ENCODE data around the gene MB.

Gene MB

GRCh38 chr22:35576671-35577070, 40.5 kb downstream of the MB start:
- DNase-seq (ENCODE audit: low read depth) = no peak
- H3K4me3 ChIP-seq (ENCODE audit: low read length) = no peak overlapping the region
- TF ChIP-seq CTCF (conservative IDR thresholded peaks at IDR 0.05; ENCODE audit: low read depth, low read length) = no peak

GRCh38 chr22:35575116-35575748, 41.9 kb downstream of the MB start:
- no peak overlapping the region for H3K4me3 ChIP-seq (ENCODE audit: low read length)
- peak; percentile 9 for TF ChIP-seq CTCF (conservative IDR thresholded peaks at IDR 0.05; ENCODE audit: low read depth, low read length)
- DNase-seq (ENCODE audit: low read depth) = no peak

- no peak for DNase-seq (ENCODE audit: low read depth)
- TF ChIP-seq CTCF (conservative IDR thresholded peaks at IDR 0.05; ENCODE audit: low read depth, low read length) = no peak
- no peak overlapping the region for H3K4me3 ChIP-seq (ENCODE audit: low read length)
Observed at GRCh38 chr22:35572556-35572955, 44.6 kb downstream of the MB start.

- DNase-seq (ENCODE audit: low read depth) = no peak
Observed at GRCh38 chr22:35570686-35571194, 46.4 kb downstream of the MB start.

GRCh38 chr22:35569916-35570315, 47.2 kb downstream of the MB start:
- H3K4me3 ChIP-seq (ENCODE audit: low read length) = no peak overlapping the region
- no peak for TF ChIP-seq CTCF (conservative IDR thresholded peaks at IDR 0.05; ENCODE audit: low read depth, low read length)
- DNase-seq (ENCODE audit: low read depth) = no peak

More at GRCh38 chr22:35570686-35571194, 46.4 kb downstream of the MB start:
- no peak overlapping the region for H3K4me3 ChIP-seq (ENCODE audit: low read length)
- no peak for TF ChIP-seq CTCF (conservative IDR thresholded peaks at IDR 0.05; ENCODE audit: low read depth, low read length)

GRCh38 chr22:35568751-35569739, 48.1 kb downstream of the MB start:
- H3K4me3 ChIP-seq (ENCODE audit: low read length) = no peak overlapping the region
- TF ChIP-seq CTCF (conservative IDR thresholded peaks at IDR 0.05; ENCODE audit: low read depth, low read length) = no peak
- no peak for DNase-seq (ENCODE audit: low read depth)
